Measurements from ENCODE around the gene PTPRT. TPM values are rescaled to one million over a fixed set of nuclear protein-coding genes. Genes with fewer than 3 reads are reported as not detected.

Gene PTPRT
- total RNA-seq, 1 experiment from 2014 or later = not detected

DNA sequence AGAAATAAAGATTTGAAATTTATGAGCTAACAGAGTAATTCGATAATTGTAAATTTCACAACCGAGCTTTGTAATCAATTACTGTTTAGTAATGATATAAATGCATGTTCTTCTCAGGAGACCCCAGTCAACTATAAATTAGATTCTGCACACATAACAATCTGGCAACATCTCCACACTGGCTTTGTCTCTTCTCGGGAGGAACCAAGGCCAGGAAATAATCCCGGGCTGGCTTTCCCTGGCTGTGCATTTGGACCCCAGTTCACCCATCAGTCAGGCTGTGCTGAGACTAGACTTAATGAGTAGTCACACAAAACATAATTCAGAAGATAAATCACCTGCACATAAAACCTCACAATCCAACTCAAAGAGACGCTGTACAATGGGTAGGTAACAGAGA lies 65.5 kb downstream of the PTPRT start:
- no TSS peak for BruUV-seq (replicated peaks)
- Histone ChIP-seq H3F3A (ENCODE audit: low read length, unreplicated experiment) (no peaks in the 10 kb centered on the region), H3K79me2 (ENCODE audit: low read length) (no peaks in the 10 kb centered on the region), H3K4me2 (ENCODE audit: low read length) (no peak overlapping the region), H3K9me2 (replicated peaks; ENCODE audit: low read length) (no peaks in the 10 kb centered on the region), H3K4me1 (ENCODE audit: insufficient read depth, low read length) (no peaks in the 10 kb centered on the region), H3K4me3 (ENCODE audit: low read length) (no peak overlapping the region), H4K20me1 (ENCODE audit: low read length) (no peaks in the 10 kb centered on the region), H3K36me3 (ENCODE audit: low read depth, low read length) (no peaks in the 10 kb centered on the region), H3K27me3 (ENCODE audit: low read length) (no peaks in the 10 kb centered on the region), H3K9ac (ENCODE audit: low read length) (no peak overlapping the region), H3K9me3 (ENCODE audit: low read length) (peaks cover 3% of the 10 kb centered on the region; the same call in 1 of the 2 replicates), H2AFZ (ENCODE audit: low read length) (no peak overlapping the region), H3K27ac (ENCODE audit: low read length) (no peak overlapping the region)
- POLR2A ChIA-PET (ENCODE audit: unreplicated experiment) = no interaction called here
- intact Hi-C loops (cut with micrococcal nuclease) = no loop called here
- CTCF ChIA-PET = no interaction called here
- DNase-seq (no peak), ATAC-seq (no peak)
- TF ChIP-seq EZH2 (IDR thresholded peaks at IDR 0.05; ENCODE audit: low read length, unreplicated experiment) (no peak), EZH2phosphoT487 (IDR thresholded peaks at IDR 0.05; ENCODE audit: borderline replicate concordance, low read length) (no peak), CTCF (conservative IDR thresholded peaks at IDR 0.05; ENCODE audit: low read depth, low read length) (no peak)

DNA sequence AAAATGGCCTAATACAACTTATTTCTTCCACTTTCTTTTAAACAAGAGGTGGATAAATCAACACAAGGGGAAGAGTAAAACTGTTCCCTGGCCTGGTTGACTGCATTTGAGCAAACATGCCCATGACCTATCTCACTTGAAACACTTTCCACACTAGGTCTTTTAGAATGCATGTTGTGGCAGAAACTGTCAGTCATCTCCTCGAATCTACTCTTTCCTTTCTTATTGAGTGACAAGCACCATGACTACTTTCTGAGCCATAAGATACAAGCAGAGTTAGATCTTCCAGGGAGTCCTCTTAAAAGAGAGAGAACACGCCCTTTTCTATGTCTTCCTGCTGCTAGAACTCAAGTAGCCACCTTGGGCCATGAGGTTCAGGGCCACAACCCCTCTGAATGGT lies 66.5 kb downstream of the PTPRT start:
- Histone ChIP-seq H3K4me3 (ENCODE audit: low read length) (no peak overlapping the region), H3K4me2 (ENCODE audit: low read length) (no peak overlapping the region), H3K9ac (ENCODE audit: low read length) (no peak overlapping the region), H4K20me1 (ENCODE audit: low read length) (no peaks in the 10 kb centered on the region), H3F3A (ENCODE audit: low read length, unreplicated experiment) (no peaks in the 10 kb centered on the region), H3K79me2 (ENCODE audit: low read length) (no peaks in the 10 kb centered on the region), H3K9me2 (replicated peaks; ENCODE audit: low read length) (no peaks in the 10 kb centered on the region), H3K4me1 (ENCODE audit: insufficient read depth, low read length) (no peaks in the 10 kb centered on the region), H3K36me3 (ENCODE audit: low read depth, low read length) (no peaks in the 10 kb centered on the region), H3K27me3 (ENCODE audit: low read length) (no peaks in the 10 kb centered on the region), H3K9me3 (ENCODE audit: low read length) (peaks cover 6% of the 10 kb centered on the region), H2AFZ (ENCODE audit: low read length) (no peak overlapping the region), H3K27ac (ENCODE audit: low read length) (no peak overlapping the region)
- DNase-seq (no peak), ATAC-seq (no peak)
- BruUV-seq (replicated peaks) = no TSS peak
- CTCF ChIA-PET = no interaction called here
- TF ChIP-seq CTCF (conservative IDR thresholded peaks at IDR 0.05; ENCODE audit: low read depth, low read length) (no peak), EZH2 (IDR thresholded peaks at IDR 0.05; ENCODE audit: low read length, unreplicated experiment) (no peak), EZH2phosphoT487 (IDR thresholded peaks at IDR 0.05; ENCODE audit: borderline replicate concordance, low read length) (no peak)
- POLR2A ChIA-PET (ENCODE audit: unreplicated experiment) = no interaction called here
- intact Hi-C loops (cut with micrococcal nuclease) = no loop called here

- BruUV-seq (replicated peaks) = no TSS peak
- Histone ChIP-seq H3K4me3 (ENCODE audit: low read length) (no peak overlapping the region), H3K4me2 (ENCODE audit: low read length) (no peak overlapping the region), H3K9me3 (ENCODE audit: low read length) (peaks cover 4% of the 10 kb centered on the region), H3K9me2 (replicated peaks; ENCODE audit: low read length) (no peaks in the 10 kb centered on the region), H4K20me1 (ENCODE audit: low read length) (no peaks in the 10 kb centered on the region), H3K27me3 (ENCODE audit: low read length) (no peaks in the 10 kb centered on the region), H3K27ac (ENCODE audit: low read length) (no peak overlapping the region), H3K36me3 (ENCODE audit: low read depth, low read length) (no peaks in the 10 kb centered on the region), H3F3A (ENCODE audit: low read length, unreplicated experiment) (no peaks in the 10 kb centered on the region), H3K9ac (ENCODE audit: low read length) (no peak overlapping the region), H3K79me2 (ENCODE audit: low read length) (no peaks in the 10 kb centered on the region), H3K4me1 (ENCODE audit: insufficient read depth, low read length) (no peaks in the 10 kb centered on the region), H2AFZ (ENCODE audit: low read length) (no peak overlapping the region)
- TF ChIP-seq EZH2 (IDR thresholded peaks at IDR 0.05; ENCODE audit: low read length, unreplicated experiment) = no peak
- no peak for TF ChIP-seq CTCF (conservative IDR thresholded peaks at IDR 0.05; ENCODE audit: low read depth, low read length)
- no peak for TF ChIP-seq EZH2phosphoT487 (IDR thresholded peaks at IDR 0.05; ENCODE audit: borderline replicate concordance, low read length)
- ChIA-PET CTCF (no interaction called here), POLR2A (ENCODE audit: unreplicated experiment) (no interaction called here)
- intact Hi-C loops (cut with micrococcal nuclease) = no loop called here
- DNase-seq = no peak
- ATAC-seq = no peak
These were observed 70.0 kb downstream of the PTPRT start for GRCh38 chr20:43119720-43120119.

All from PC-3 (cell line).